Activated naive CD4-positive, alpha-beta T cell treated with anti-CD3 and anti-CD28 coated beads, Interleukin-2, amount 10 ng/mL, durations not matched to agents 7 days and 5 days (primary cell): Measurements from ENCODE around the gene TBL1X.
A peak's percentile ranks its signal among the peaks of the same experiment; 100 is the strongest.

Source experiments
- CTCF ChIA-PET: fragments of 350-600 bp; sonication (Branson Sonifier 250); formaldehyde crosslinking; loops from one replicate; lab custom pipeline; 2021; ENCODE audit warnings: antibody characterized with exemption; lab: Charles Lee
- DNase-seq: peaks from one replicate; pipeline ENCODE4 v3.0.0-alpha.2; 2020
- H3K27ac Mint-ChIP-seq: one replicate; pipeline ENCODE4 v1.8.0; 2021; ENCODE audit warnings: mild to moderate bottlenecking, moderate library complexity, mixed read lengths
- H3K27me3 Mint-ChIP-seq: one replicate; pipeline ENCODE4 v1.8.0; 2021; ENCODE audit warnings: mild to moderate bottlenecking, mixed read lengths
- H3K36me3 Mint-ChIP-seq: one replicate; pipeline ENCODE4 v1.8.0; 2021; ENCODE audit warnings: mixed read lengths
- H3K4me1 Mint-ChIP-seq: one replicate; pipeline ENCODE4 v1.8.0; 2021; ENCODE audit warnings: mixed read lengths
- H3K4me3 Mint-ChIP-seq: one replicate; pipeline ENCODE4 v1.8.0; 2021; ENCODE audit warnings: mild to moderate bottlenecking, moderate library complexity, mixed read lengths
- H3K9me3 Mint-ChIP-seq: one replicate; pipeline ENCODE4 v1.8.0; 2021; ENCODE audit warnings: mixed read lengths

The TBL1X gene

GRCh38 chrX:9662148-9662547 lies 197.3 kb downstream of the TBL1X start:
- no peaks in the 10 kb centered on the region for H3K27me3 Mint-ChIP-seq

DNA sequence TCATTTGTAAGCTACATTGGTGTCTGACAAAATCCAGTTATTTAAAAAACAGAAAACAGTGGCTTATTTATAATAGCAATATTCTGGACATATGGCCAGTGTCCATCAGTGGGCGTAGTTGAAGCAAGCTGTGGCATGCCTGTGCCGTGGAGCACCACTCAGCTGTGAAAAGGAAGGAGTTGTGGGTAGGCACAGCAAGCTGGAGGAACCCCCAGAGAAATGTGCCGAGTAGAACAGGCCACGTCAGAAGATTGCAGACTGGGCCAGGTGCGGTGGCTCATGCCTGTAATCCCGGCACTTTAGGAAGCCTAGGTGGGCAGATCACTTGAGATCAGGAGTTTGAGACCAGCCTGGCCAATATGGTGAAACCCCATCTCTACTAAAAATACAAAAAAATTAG lies 198.4 kb downstream of the TBL1X start:
- Mint-ChIP-seq H3K4me1 (no peaks in the 10 kb centered on the region), H3K27ac (no peak overlapping the region)
- CTCF ChIA-PET: no interaction called here

More at GRCh38 chrX:9662148-9662547, 197.3 kb downstream of the TBL1X start:
- no peak for DNase-seq
- no peak overlapping the region for H3K4me3 Mint-ChIP-seq
- H3K4me1 Mint-ChIP-seq: no peaks in the 10 kb centered on the region
- no peaks in the 10 kb centered on the region for H3K9me3 Mint-ChIP-seq
- CTCF ChIA-PET: no interaction called here
- peaks cover 4% of the 10 kb centered on the region for H3K36me3 Mint-ChIP-seq
- H3K27ac Mint-ChIP-seq: no peak overlapping the region

GRCh38 chrX:9664224-9664623 lies 199.4 kb downstream of the TBL1X start:
- Mint-ChIP-seq H3K36me3 (no peaks in the 10 kb centered on the region), H3K27ac (no peak overlapping the region), H3K4me1 (no peaks in the 10 kb centered on the region), H3K27me3 (no peaks in the 10 kb centered on the region), H3K4me3 (no peak overlapping the region), H3K9me3 (no peaks in the 10 kb centered on the region)
- no peak for DNase-seq
- CTCF ChIA-PET: no interaction called here

More for the DNA sequence above, 198.4 kb downstream of the TBL1X start:
- no peak for DNase-seq
- Mint-ChIP-seq H3K4me3 (no peak overlapping the region), H3K36me3 (peaks cover under 1% of the 10 kb centered on the region), H3K9me3 (no peaks in the 10 kb centered on the region), H3K27me3 (no peaks in the 10 kb centered on the region)

DNA sequence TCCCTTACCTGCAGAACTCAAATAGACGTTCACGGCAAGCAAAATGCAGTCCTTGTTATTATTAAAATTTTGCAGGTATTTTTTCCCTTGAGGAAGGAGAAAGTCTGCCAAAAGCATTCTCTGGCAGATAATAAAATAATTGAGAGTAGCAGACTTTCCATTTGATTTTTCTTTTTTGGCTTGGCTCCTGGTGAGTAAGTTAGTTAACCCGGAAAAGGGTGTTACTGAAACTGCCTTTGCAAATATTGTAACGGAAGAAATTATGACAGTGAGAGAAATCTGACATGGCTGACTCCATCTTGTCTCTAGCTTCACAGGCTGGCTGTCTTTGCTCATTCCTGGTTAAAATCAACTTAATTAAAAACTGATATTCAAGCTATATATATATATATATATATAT lies 200.3 kb downstream of the TBL1X start:
- H3K4me3 Mint-ChIP-seq: no peak overlapping the region
- H3K27ac Mint-ChIP-seq: no peak overlapping the region
- no peaks in the 10 kb centered on the region for H3K9me3 Mint-ChIP-seq
- H3K27me3 Mint-ChIP-seq: no peaks in the 10 kb centered on the region
- CTCF ChIA-PET: no interaction called here
- no peak for DNase-seq
- H3K4me1 Mint-ChIP-seq: no peaks in the 10 kb centered on the region
- H3K36me3 Mint-ChIP-seq: no peaks in the 10 kb centered on the region

- no peak for DNase-seq
- CTCF ChIA-PET: no interaction called here
- H3K36me3 Mint-ChIP-seq: peaks cover 6% of the 10 kb centered on the region
- H3K4me3 Mint-ChIP-seq: no peak overlapping the region
- H3K27ac Mint-ChIP-seq: no peak overlapping the region
- H3K27me3 Mint-ChIP-seq: no peaks in the 10 kb centered on the region
- no peaks in the 10 kb centered on the region for H3K4me1 Mint-ChIP-seq
- no peaks in the 10 kb centered on the region for H3K9me3 Mint-ChIP-seq
Measured at GRCh38 chrX:9668537-9668936, 203.7 kb downstream of the TBL1X start.

- Mint-ChIP-seq H3K4me1 (no peaks in the 10 kb centered on the region), H3K4me3 (no peak overlapping the region), H3K27ac (no peak overlapping the region), H3K9me3 (no peaks in the 10 kb centered on the region), H3K27me3 (no peaks in the 10 kb centered on the region), H3K36me3 (peaks cover 11% of the 10 kb centered on the region)
- no peak for DNase-seq
- CTCF ChIA-PET: no interaction called here
Measured at GRCh38 chrX:9670136-9670814, 205.4 kb downstream of the TBL1X start.

- Mint-ChIP-seq H3K4me3 (no peak overlapping the region), H3K4me1 (peaks cover 6% of the 10 kb centered on the region), H3K9me3 (peaks cover 4% of the 10 kb centered on the region), H3K27me3 (no peaks in the 10 kb centered on the region), H3K36me3 (peaks cover 17% of the 10 kb centered on the region), H3K27ac (no peak overlapping the region)
- DNase-seq: no peak
- CTCF ChIA-PET: no interaction called here
Measured at GRCh38 chrX:9671998-9672397, 207.1 kb downstream of the TBL1X start.

- Mint-ChIP-seq H3K36me3 (peaks cover 25% of the 10 kb centered on the region), H3K27ac (peak overlapping the region; percentile 94), H3K9me3 (peaks cover 10% of the 10 kb centered on the region), H3K4me3 (no peak overlapping the region), H3K4me1 (peaks cover 27% of the 10 kb centered on the region), H3K27me3 (no peaks in the 10 kb centered on the region)
- CTCF ChIA-PET: no interaction called here
- no peak for DNase-seq
Measured at GRCh38 chrX:9676306-9676705, 211.4 kb downstream of the TBL1X start.

DNA sequence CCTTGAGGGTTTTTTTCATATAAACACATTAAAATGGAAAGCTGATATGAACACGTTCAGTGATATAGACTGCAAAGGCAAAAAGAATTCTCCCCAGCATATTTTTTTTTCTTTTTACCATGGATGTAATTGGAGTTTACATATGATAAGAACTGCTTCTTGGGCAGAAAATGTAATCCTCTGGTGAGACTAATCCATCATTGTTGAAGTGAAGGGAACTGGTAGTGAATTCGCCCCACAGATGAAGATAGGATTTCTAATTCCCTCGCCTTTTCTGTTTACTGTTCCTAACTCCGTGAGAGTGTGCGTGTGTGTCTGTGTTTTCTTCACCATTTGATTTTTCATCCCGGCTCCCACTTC lies 211.9 kb downstream of the TBL1X start:
- Mint-ChIP-seq H3K9me3 (peaks cover 10% of the 10 kb centered on the region), H3K27me3 (no peaks in the 10 kb centered on the region), H3K36me3 (peaks cover 25% of the 10 kb centered on the region), H3K4me1 (peaks cover 27% of the 10 kb centered on the region), H3K27ac (peak overlapping the region; percentile 94), H3K4me3 (no peak overlapping the region)
- CTCF ChIA-PET: no interaction called here
- DNase-seq: no peak

GRCh38 chrX:9677098-9677739 lies 212.4 kb downstream of the TBL1X start:
- H3K27me3 Mint-ChIP-seq: no peaks in the 10 kb centered on the region
- H3K9me3 Mint-ChIP-seq: peaks cover 10% of the 10 kb centered on the region
- H3K27ac Mint-ChIP-seq: peak overlapping the region; percentile 94
- peaks cover 27% of the 10 kb centered on the region for H3K4me1 Mint-ChIP-seq
- H3K4me3 Mint-ChIP-seq: peak overlapping the region; percentile 19
- H3K36me3 Mint-ChIP-seq: peaks cover 26% of the 10 kb centered on the region
- DNase-seq: peak; percentile 49
- CTCF ChIA-PET: no interaction called here

GRCh38 chrX:9678215-9678965 lies 213.5 kb downstream of the TBL1X start:
- Mint-ChIP-seq H3K27ac (peak overlapping the region; percentile 94), H3K27me3 (no peaks in the 10 kb centered on the region), H3K4me1 (peaks cover 27% of the 10 kb centered on the region), H3K4me3 (peak overlapping the region; percentile 38), H3K9me3 (peaks cover 10% of the 10 kb centered on the region), H3K36me3 (peaks cover 23% of the 10 kb centered on the region)
- CTCF ChIA-PET: no interaction called here
- no peak for DNase-seq

GRCh38 chrX:9681011-9681410 lies 216.2 kb downstream of the TBL1X start:
- Mint-ChIP-seq H3K4me3 (no peak overlapping the region), H3K4me1 (peaks cover 27% of the 10 kb centered on the region), H3K27ac (no peak overlapping the region), H3K9me3 (peaks cover 10% of the 10 kb centered on the region), H3K36me3 (peaks cover 25% of the 10 kb centered on the region), H3K27me3 (no peaks in the 10 kb centered on the region)
- CTCF ChIA-PET: no interaction called here
- DNase-seq: no peak

- Mint-ChIP-seq H3K27me3 (no peaks in the 10 kb centered on the region), H3K9me3 (peaks cover 10% of the 10 kb centered on the region), H3K36me3 (peaks cover 25% of the 10 kb centered on the region), H3K4me3 (no peak overlapping the region), H3K27ac (no peak overlapping the region), H3K4me1 (peaks cover 27% of the 10 kb centered on the region)
- DNase-seq: no peak
- CTCF ChIA-PET: no interaction called here
Measured at GRCh38 chrX:9681422-9681821, 216.6 kb downstream of the TBL1X start.

GRCh38 chrX:9682456-9682855 lies 217.6 kb downstream of the TBL1X start:
- no peak overlapping the region for H3K27ac Mint-ChIP-seq

DNA sequence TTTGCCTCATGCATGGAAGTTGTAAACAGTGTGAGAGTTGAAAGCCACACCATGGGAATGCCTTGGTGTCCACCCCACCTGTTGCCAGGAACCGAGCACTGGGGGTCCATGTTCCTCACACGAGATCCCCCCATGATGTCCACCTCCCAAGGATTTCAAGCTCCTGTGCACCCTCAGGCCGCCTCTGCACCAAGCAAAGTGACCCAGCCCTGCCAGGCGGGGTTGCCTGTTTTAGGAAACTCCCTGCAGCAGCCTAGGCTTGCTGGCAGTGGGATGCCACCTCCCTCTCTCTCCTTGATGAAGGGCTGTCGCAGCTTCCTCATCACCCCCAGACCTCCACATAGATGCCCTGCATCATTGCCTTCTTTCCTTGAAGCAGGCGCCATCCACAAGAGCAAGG lies 218.0 kb downstream of the TBL1X start:
- CTCF ChIA-PET: no interaction called here

More at GRCh38 chrX:9682456-9682855, 217.6 kb downstream of the TBL1X start:
- DNase-seq: no peak
- CTCF ChIA-PET: no interaction called here
- no peak overlapping the region for H3K4me3 Mint-ChIP-seq
- H3K36me3 Mint-ChIP-seq: peaks cover 18% of the 10 kb centered on the region
- peaks cover 16% of the 10 kb centered on the region for H3K4me1 Mint-ChIP-seq
- no peaks in the 10 kb centered on the region for H3K27me3 Mint-ChIP-seq
- H3K9me3 Mint-ChIP-seq: peaks cover 5% of the 10 kb centered on the region

More for the DNA sequence above, 218.0 kb downstream of the TBL1X start:
- no peak for DNase-seq
- Mint-ChIP-seq H3K4me1 (peaks cover 12% of the 10 kb centered on the region), H3K27me3 (no peaks in the 10 kb centered on the region), H3K4me3 (no peak overlapping the region), H3K36me3 (peaks cover 17% of the 10 kb centered on the region), H3K9me3 (peaks cover 2% of the 10 kb centered on the region), H3K27ac (no peak overlapping the region)
